HG03342 (cell line): ENCODE measurements around the gene NPM1.

Experiments used
- ATAC-seq: cut with Tn5 transposase; IDR thresholded peaks from one replicate; pipeline ENCODE4 v1.9.1; 2021; ENCODE audit warnings: mild to moderate bottlenecking, moderate library complexity; ENCODE audit not compliant: unreplicated experiment

NPM1 gene

GRCh38 chr5:171427318-171428167, 39.9 kb downstream of the NPM1 start:
- no peak for ATAC-seq

- no peak for ATAC-seq
These were observed 40.6 kb downstream of the NPM1 start for GRCh38 chr5:171428168-171428696.

GRCh38 chr5:171428809-171429542, 41.3 kb downstream of the NPM1 start:
- ATAC-seq: no peak

- ATAC-seq: no peak
These were observed 41.9 kb downstream of the NPM1 start for GRCh38 chr5:171429543-171429910.

- no peak for ATAC-seq
These were observed 43.7 kb downstream of the NPM1 start for GRCh38 chr5:171431251-171431777.

- ATAC-seq: no peak
These were observed 44.4 kb downstream of the NPM1 start for GRCh38 chr5:171432076-171432475.

GRCh38 chr5:171432583-171433351, 45.1 kb downstream of the NPM1 start:
- ATAC-seq: no peak

GRCh38 chr5:171433352-171433698, 45.7 kb downstream of the NPM1 start:
- ATAC-seq: no peak

- ATAC-seq: no peak
These were observed 46.5 kb downstream of the NPM1 start for GRCh38 chr5:171433982-171434676.

- no peak for ATAC-seq
These were observed 47.2 kb downstream of the NPM1 start for GRCh38 chr5:171434874-171435273.

- no peak for ATAC-seq
These were observed 48.3 kb downstream of the NPM1 start for GRCh38 chr5:171435908-171436307.

GRCh38 chr5:171436804-171437285, 49.2 kb downstream of the NPM1 start:
- no peak for ATAC-seq

- no peak for ATAC-seq
These were observed 49.7 kb downstream of the NPM1 start for GRCh38 chr5:171437286-171437821.

- ATAC-seq: no peak
These were observed 51.1 kb downstream of the NPM1 start for GRCh38 chr5:171438738-171439137.

GRCh38 chr5:171441246-171441791, 53.7 kb downstream of the NPM1 start:
- ATAC-seq: no peak

GRCh38 chr5:171442287-171443042, 54.8 kb downstream of the NPM1 start:
- no peak for ATAC-seq

GRCh38 chr5:171444582-171444981, 56.9 kb downstream of the NPM1 start:
- no peak for ATAC-seq

- ATAC-seq: no peak
These were observed 58.2 kb downstream of the NPM1 start for GRCh38 chr5:171445644-171446516.
